Measurements from ENCODE around the gene SLITRK1. TPM values are rescaled to one million over a fixed set of nuclear protein-coding genes. Genes with fewer than 3 reads are reported as not detected.
A peak's percentile ranks its signal among the peaks of the same experiment; 100 is the strongest.

The SLITRK1 gene
- total RNA-seq, 1 experiment from 2014 or later: 0.20 TPM

DNA sequence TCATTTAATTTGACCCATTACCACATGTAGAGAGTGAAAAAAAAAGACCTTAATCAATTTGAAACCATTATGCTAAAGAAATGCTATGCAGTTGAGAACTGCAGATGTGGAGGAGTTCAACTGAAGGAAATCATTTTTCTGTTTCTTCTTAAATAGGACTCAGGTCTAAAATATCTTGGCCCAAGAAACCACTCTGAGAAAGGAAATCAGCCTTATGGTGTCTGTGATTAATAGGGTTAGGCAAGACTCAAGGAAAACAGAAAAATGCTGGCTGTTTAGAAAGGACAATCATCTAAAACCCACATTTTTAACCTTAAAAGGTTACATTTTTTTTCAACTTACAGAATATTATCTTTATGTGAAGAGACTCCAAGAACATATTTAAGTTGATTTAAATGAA is 1.9 kb upstream of the SLITRK1 start:
- Histone ChIP-seq H4K8ac (replicated peaks; ENCODE audit: insufficient read length, low read depth, low read length) (no peak overlapping the region), H3T11ph (ENCODE audit: low read length) (no peak overlapping the region), H2BK12ac (ENCODE audit: insufficient read length, low read depth, low read length) (no peak overlapping the region), H3K79me1 (ENCODE audit: insufficient read depth, low read depth, low read length, poor library complexity, severe bottlenecking) (no peaks in the 10 kb centered on the region), H3K4me1 (ENCODE audit: insufficient read depth, low read length) (peaks cover 3% of the 10 kb centered on the region; the same call in 1 of the 2 replicates), H3K56ac (ENCODE audit: insufficient read length, low read depth, low read length) (no peak overlapping the region), H3K27ac (ENCODE audit: insufficient read length, low read depth, low read length) (no peak overlapping the region), H4K5ac (ENCODE audit: insufficient read length, low read depth, low read length) (no peak overlapping the region), H3K14ac (ENCODE audit: insufficient read depth, low read length) (no peak overlapping the region), H2AFZ (ENCODE audit: low read length) (no peak overlapping the region), H3K4ac (ENCODE audit: low read depth, low read length) (no peak overlapping the region), H2BK120ac (ENCODE audit: low read depth, low read length, poor library complexity, severe bottlenecking) (no peak overlapping the region), H3K9me3 (ENCODE audit: control insufficient read depth, low read depth, low read length) (no peaks in the 10 kb centered on the region), H3K18ac (ENCODE audit: insufficient read length, low read depth, low read length) (no peak overlapping the region), H2BK5ac (ENCODE audit: insufficient read length, low read length) (no peak overlapping the region), H4K91ac (ENCODE audit: insufficient read length, low read depth, low read length) (no peak overlapping the region), H2AK5ac (ENCODE audit: insufficient read length, low read length) (no peak overlapping the region), H3K23ac (ENCODE audit: insufficient read length, low read depth, low read length) (no peak overlapping the region), H2BK20ac (ENCODE audit: low read depth, low read length, poor library complexity, severe bottlenecking) (no peak overlapping the region), H3K4me2 (ENCODE audit: insufficient read depth, insufficient read length, low read length) (no peak overlapping the region), H2BK15ac (ENCODE audit: low read depth, low read length) (no peak overlapping the region), H3K27me3 (ENCODE audit: insufficient read depth, low read length) (peaks cover 24% of the 10 kb centered on the region), H3K9ac (ENCODE audit: extremely low read depth, insufficient read length, low read length) (no peak overlapping the region), H3K79me2 (ENCODE audit: insufficient read depth, low read length) (no peaks in the 10 kb centered on the region), H3K23me2 (ENCODE audit: insufficient read length, low read depth, low read length, poor library complexity, severe bottlenecking) (peaks cover 32% of the 10 kb centered on the region), H4K20me1 (ENCODE audit: control insufficient read depth, insufficient read depth, insufficient read length) (no peaks in the 10 kb centered on the region)
- DNase-seq: no peak
- peak overlapping the region in 1 of 2 experiments; percentile 85; a peak in 1 of 5 replicates for H3K4me3 Mint-ChIP-seq
- TF ChIP-seq, protein P1, sequence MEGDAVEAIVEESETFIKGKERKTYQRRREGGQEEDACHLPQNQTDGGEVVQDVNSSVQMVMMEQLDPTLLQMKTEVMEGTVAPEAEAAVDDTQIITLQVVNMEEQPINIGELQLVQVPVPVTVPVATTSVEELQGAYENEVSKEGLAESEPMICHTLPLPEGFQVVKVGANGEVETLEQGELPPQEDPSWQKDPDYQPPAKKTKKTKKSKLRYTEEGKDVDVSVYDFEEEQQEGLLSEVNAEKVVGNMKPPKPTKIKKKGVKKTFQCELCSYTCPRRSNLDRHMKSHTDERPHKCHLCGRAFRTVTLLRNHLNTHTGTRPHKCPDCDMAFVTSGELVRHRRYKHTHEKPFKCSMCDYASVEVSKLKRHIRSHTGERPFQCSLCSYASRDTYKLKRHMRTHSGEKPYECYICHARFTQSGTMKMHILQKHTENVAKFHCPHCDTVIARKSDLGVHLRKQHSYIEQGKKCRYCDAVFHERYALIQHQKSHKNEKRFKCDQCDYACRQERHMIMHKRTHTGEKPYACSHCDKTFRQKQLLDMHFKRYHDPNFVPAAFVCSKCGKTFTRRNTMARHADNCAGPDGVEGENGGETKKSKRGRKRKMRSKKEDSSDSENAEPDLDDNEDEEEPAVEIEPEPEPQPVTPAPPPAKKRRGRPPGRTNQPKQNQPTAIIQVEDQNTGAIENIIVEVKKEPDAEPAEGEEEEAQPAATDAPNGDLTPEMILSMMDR (conservative IDR thresholded peaks at IDR 0.05): no peak
- peaks cover 41 to 45% of the 10 kb centered on the region in 2 experiments for H3K4me1 Mint-ChIP-seq
- H3K9me3 Mint-ChIP-seq: no peaks in the 10 kb centered on the region; a peak in 1 of 5 replicates
- no peak overlapping the region for H3K27ac Mint-ChIP-seq
- H3K27me3 Mint-ChIP-seq (ENCODE audit: low read depth): peaks cover 55% of the 10 kb centered on the region
- no peaks in the 10 kb centered on the region for H3K36me3 Mint-ChIP-seq (ENCODE audit: insufficient read depth in 1 of 3, low read depth in 3 of 3)
